HL-60 (cell line): ENCODE results near the gene SLC27A3.

Source experiments
- DNase-seq, 2 experiments: peaks; one replicate each; pipeline ENCODE4 v3.0.0-alpha.2; 2010 to 2020; ENCODE audit warnings: low read depth in 1 of 2, low spot score in 1 of 2
- H3K27ac ChIP-seq: fragments of 250-450 bp; sonication (Bioruptor Pico); replicated peaks from 2 replicates; pipeline ENCODE4 v1.5.1; 2020; ENCODE audit warnings: mild to moderate bottlenecking, moderate library complexity
- H3K27me3 ChIP-seq: fragments of 250-450 bp; sonication (Bioruptor Pico); 2 replicates; pipeline ENCODE4 v1.5.1; 2021; ENCODE audit warnings: mild to moderate bottlenecking, moderate library complexity; ENCODE audit not compliant: insufficient read depth, poor library complexity, severe bottlenecking
- H3K4me3 ChIP-seq: replicated peaks from 2 replicates; pipeline ENCODE4 v1.5.1; 2011; ENCODE audit warnings: mild to moderate bottlenecking, control low read depth, low read length; ENCODE audit not compliant: insufficient read depth
- CTCF ChIP-seq: IDR thresholded peaks from one replicate; pipeline ENCODE4 v1.5.1; 2011; ENCODE audit warnings: low read length, control low read depth, inconsistent platforms; ENCODE audit not compliant: insufficient read depth
- GABPA ChIP-seq: IDR thresholded peaks from 2 replicates; pipeline ENCODE4 v1.6.1; 2012; ENCODE audit warnings: low read depth
- POLR2AphosphoS5 ChIP-seq: IDR thresholded peaks from 2 replicates; pipeline ENCODE4 v1.6.1; 2012; ENCODE audit warnings: low read depth
- REST ChIP-seq: IDR thresholded peaks from 2 replicates; pipeline ENCODE4 v1.6.1; 2012; ENCODE audit warnings: low read depth; ENCODE audit not compliant: insufficient replicate concordance
- SPI1 ChIP-seq: IDR thresholded peaks from 2 replicates; pipeline ENCODE4 v1.6.1; 2012; ENCODE audit warnings: low read depth, mild to moderate bottlenecking, borderline replicate concordance

Gene SLC27A3

DNA sequence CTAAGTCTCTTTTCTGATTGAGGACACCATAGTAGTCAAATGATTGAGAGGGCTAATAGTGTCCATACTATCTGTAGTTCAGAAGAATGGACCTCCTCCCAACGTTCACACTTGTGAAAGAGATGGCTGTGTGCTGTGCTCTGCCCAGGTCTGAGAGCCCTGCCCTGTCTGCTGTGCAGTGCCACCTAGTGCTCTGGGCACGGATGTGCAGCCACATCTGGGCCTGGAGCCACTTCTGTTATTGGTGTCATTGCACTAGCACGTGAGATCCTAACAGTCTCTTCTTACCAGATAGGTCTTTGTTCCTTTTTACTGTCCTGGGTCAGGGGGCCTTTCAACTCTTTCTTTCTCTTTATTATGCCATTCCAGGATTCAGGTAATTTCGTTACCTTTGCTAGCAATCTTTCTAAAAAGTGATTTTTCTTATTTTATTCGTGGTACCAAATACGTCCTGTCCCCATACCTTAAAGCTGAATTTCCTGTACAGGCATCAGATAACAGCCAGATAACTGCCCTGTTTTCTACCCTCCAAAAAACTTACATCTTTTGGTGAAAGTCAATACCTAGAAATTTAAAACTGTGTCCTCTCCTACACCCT lies 25.7 kb upstream of the SLC27A3 start:
- DNase-seq = peak; percentile 60 to 88
- Histone ChIP-seq H3K27me3 (no peaks in the 10 kb centered on the region), H3K27ac (peak overlapping the region; percentile 24), H3K4me3 (no peak overlapping the region)
- TF ChIP-seq CTCF (peak; percentile 98), SPI1 (peak; percentile 74; the same call in 1 of the 2 replicates), GABPA (no peak)

- Histone ChIP-seq H3K4me3 (no peak overlapping the region), H3K27ac (peak overlapping the region; percentile 24), H3K27me3 (no peaks in the 10 kb centered on the region)
- DNase-seq = no peak
- TF ChIP-seq SPI1 (no peak), REST (no peak), CTCF (no peak), POLR2AphosphoS5 (no peak), GABPA (no peak)
These were observed 24.9 kb upstream of the SLC27A3 start for GRCh38 chr1:153750026-153750995.

- DNase-seq = no peak
- no peak overlapping the region for H3K27ac ChIP-seq
- TF ChIP-seq POLR2AphosphoS5 = no peak
- TF ChIP-seq SPI1 = no peak
- no peak for TF ChIP-seq GABPA
- TF ChIP-seq REST = no peak
- TF ChIP-seq CTCF = no peak
These were observed 23.1 kb upstream of the SLC27A3 start for GRCh38 chr1:153752072-153752471.

More at GRCh38 chr1:153752072-153752471, 23.1 kb upstream of the SLC27A3 start:
- H3K4me3 ChIP-seq = no peak overlapping the region
- no peaks in the 10 kb centered on the region for H3K27me3 ChIP-seq
